Panc1 (cell line): ENCODE measurements around the gene GCK. TPM values are rescaled to one million over a fixed set of nuclear protein-coding genes. Genes with fewer than 3 reads are reported as not detected.
"Not testable (repeated sequence)": the region's sequence is repeated elsewhere in the genome, so short reads cannot be mapped to it uniquely, and the experiment has no call there.

Source experiments
- ATAC-seq: fragments of 200-7000 bp; cut with Tn5 transposase; 2 replicates; pipeline ENCODE4 v1.9.1; 2020; ENCODE audit warnings: mild to moderate bottlenecking, moderate library complexity
- BruUV-seq: library from RNA; stranded (reverse); fragments of 400-500 nt; replicated peaks from 2 replicates; lab custom pipeline; 2021; lab: Mats Ljungman, UMichigan
- CTCF ChIA-PET: fragments of 300-600 bp; sonication (Branson Sonifier 250); formaldehyde crosslinking; loops from one replicate; lab custom pipeline; 2022; ENCODE audit warnings: antibody characterized with exemption; lab: Charles Lee
- POLR2A ChIA-PET: fragments of 300-600 bp; sonication (Branson Sonifier 250); formaldehyde crosslinking; loops from one replicate; lab custom pipeline; 2022; ENCODE audit warnings: antibody characterized with exemption; lab: Charles Lee
- DNase-seq: peaks from one replicate; pipeline ENCODE4 v3.0.0-alpha.2; 2010; ENCODE audit warnings: low read depth, low spot score
- H3K27ac ChIP-seq: 2 replicates; pipeline ENCODE4 v1.5.1; 2011; ENCODE audit warnings: mild to moderate bottlenecking, low read length, inconsistent platforms
- H3K27me3 ChIP-seq: fragments of 200-500 bp; sonication (Bioruptor generic); 2 replicates; pipeline ENCODE4 v1.6.0; 2014; ENCODE audit warnings: low read length, inconsistent platforms; ENCODE audit not compliant: control insufficient read depth, insufficient read depth
- H3K36me3 ChIP-seq: fragments of 200-500 bp; sonication (Bioruptor generic); 2 replicates; pipeline ENCODE4 v1.5.1; 2014; ENCODE audit warnings: inconsistent platforms, mild to moderate bottlenecking, low read length, moderate library complexity; ENCODE audit not compliant: control insufficient read depth, insufficient read depth
- H3K4me1 ChIP-seq: 2 replicates; pipeline ENCODE4 v1.5.1; 2011; ENCODE audit warnings: inconsistent platforms, mild to moderate bottlenecking, low read length, moderate library complexity; ENCODE audit not compliant: control insufficient read depth, insufficient read depth
- H3K4me3 ChIP-seq, 2 experiments: 2 replicates each; pipeline ENCODE4 v1.5.1; 2011 to 2012; ENCODE audit warnings: low read depth in 2 of 2, low read length in 2 of 2, mild to moderate bottlenecking in 2 of 2, inconsistent platforms in 1 of 2, moderate library complexity in 1 of 2
- H3K9me3 ChIP-seq: fragments of 200-500 bp; sonication (Bioruptor generic); 2 replicates; pipeline ENCODE4 v1.5.1; 2014; ENCODE audit warnings: low read depth, mild to moderate bottlenecking, inconsistent platforms, low read length, moderate library complexity; ENCODE audit not compliant: control insufficient read depth, insufficient read depth
- POLR2AphosphoS5 ChIP-seq: IDR thresholded peaks from 2 replicates; pipeline ENCODE4 v1.6.1; 2012; ENCODE audit warnings: mild to moderate bottlenecking, low read depth, low read length, moderate library complexity
- SIN3A ChIP-seq: IDR thresholded peaks from 2 replicates; pipeline ENCODE4 v1.6.1; 2012; ENCODE audit warnings: low read depth, mild to moderate bottlenecking, low read length, moderate library complexity, borderline replicate concordance; ENCODE audit not compliant: insufficient read depth
- TCF7L2 ChIP-seq: IDR thresholded peaks from 2 replicates; pipeline ENCODE4 v1.6.1; 2011; ENCODE audit warnings: mild to moderate bottlenecking, low read depth, low read length, inconsistent platforms
- in situ Hi-C: cut with HindIII; loops from 2 replicates; pipeline ENCODE4 v1.10.0; 2016; ENCODE audit warnings: low sequenced_read_pairs, low pct_unique_long_range_greater_than_20kb
- intact Hi-C: fragments of 100-400 bp; cut with micrococcal nuclease; formaldehyde crosslinking; loops from one replicate; pipeline ENCODE4 v1.10.0; 2022; ENCODE audit not compliant: unreplicated experiment
- total RNA-seq: library from RNA; stranded (reverse); gene quantifications from one replicate; pipeline ENCODE4 v1.2.1, GENCODE V29; 2021; ENCODE audit not compliant: unreplicated experiment
- TF ChIP-seq, protein P1 (sequence below), 2 experiments: IDR thresholded peaks; 2 replicates each; pipeline ENCODE4 v1.6.1; 2011 to 2012; ENCODE audit warnings: low read depth in 2 of 2, control low read depth in 1 of 2, low read length in 1 of 2, mild to moderate bottlenecking in 1 of 2, moderate library complexity in 1 of 2; ENCODE audit not compliant: insufficient read depth in 1 of 2
- TF ChIP-seq, protein P2 (sequence below): fragments of 450-650 bp; IDR thresholded peaks from 2 replicates; pipeline ENCODE4 v1.5.1; 2017; ENCODE audit warnings: mild to moderate bottlenecking

The GCK gene
- total RNA-seq, 1 experiment from 2014 or later = 0.36 TPM

DNA sequence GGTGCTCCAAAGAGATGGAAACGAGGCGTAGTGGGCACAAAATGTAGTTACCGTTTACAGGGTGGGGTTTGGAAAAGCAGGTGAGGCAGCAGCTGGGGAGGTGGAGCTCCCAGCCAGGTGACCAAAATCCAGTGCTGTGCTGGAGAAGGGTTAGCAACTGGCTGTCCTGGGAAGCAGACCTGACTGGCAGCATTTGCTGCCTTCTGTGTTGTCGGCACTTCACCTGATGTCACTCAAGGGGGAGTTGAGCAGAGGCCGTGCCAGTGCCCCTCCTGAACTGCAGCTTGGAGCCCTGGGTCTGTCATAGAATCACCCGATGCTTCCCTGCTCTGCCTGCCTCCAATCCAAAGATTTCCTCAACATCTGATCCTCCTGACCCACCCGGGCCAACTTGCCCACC, 12.8 kb downstream of the GCK start:
- intact Hi-C loops (no loop called here), in situ Hi-C loops (no loop called here)
- no peak overlapping the region for H3K4me3 ChIP-seq
- no TSS peak for BruUV-seq
- CTCF ChIA-PET = no interaction called here
- H3K36me3 ChIP-seq = no peaks in the 10 kb centered on the region
- POLR2A ChIA-PET = no interaction called here
- H3K27ac ChIP-seq = no peak overlapping the region
- no peaks in the 10 kb centered on the region for H3K27me3 ChIP-seq
- no peak for ATAC-seq
- no peaks in the 10 kb centered on the region; the same call in 1 of the 2 replicates for H3K9me3 ChIP-seq
- H3K4me1 ChIP-seq = no peaks in the 10 kb centered on the region
- no peak for DNase-seq
- TF ChIP-seq, protein P1, sequence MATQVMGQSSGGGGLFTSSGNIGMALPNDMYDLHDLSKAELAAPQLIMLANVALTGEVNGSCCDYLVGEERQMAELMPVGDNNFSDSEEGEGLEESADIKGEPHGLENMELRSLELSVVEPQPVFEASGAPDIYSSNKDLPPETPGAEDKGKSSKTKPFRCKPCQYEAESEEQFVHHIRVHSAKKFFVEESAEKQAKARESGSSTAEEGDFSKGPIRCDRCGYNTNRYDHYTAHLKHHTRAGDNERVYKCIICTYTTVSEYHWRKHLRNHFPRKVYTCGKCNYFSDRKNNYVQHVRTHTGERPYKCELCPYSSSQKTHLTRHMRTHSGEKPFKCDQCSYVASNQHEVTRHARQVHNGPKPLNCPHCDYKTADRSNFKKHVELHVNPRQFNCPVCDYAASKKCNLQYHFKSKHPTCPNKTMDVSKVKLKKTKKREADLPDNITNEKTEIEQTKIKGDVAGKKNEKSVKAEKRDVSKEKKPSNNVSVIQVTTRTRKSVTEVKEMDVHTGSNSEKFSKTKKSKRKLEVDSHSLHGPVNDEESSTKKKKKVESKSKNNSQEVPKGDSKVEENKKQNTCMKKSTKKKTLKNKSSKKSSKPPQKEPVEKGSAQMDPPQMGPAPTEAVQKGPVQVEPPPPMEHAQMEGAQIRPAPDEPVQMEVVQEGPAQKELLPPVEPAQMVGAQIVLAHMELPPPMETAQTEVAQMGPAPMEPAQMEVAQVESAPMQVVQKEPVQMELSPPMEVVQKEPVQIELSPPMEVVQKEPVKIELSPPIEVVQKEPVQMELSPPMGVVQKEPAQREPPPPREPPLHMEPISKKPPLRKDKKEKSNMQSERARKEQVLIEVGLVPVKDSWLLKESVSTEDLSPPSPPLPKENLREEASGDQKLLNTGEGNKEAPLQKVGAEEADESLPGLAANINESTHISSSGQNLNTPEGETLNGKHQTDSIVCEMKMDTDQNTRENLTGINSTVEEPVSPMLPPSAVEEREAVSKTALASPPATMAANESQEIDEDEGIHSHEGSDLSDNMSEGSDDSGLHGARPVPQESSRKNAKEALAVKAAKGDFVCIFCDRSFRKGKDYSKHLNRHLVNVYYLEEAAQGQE (IDR thresholded peaks at IDR 0.05; ENCODE audit: insufficient read depth in 1 of 2, low read depth in 2 of 2, low read length in 1 of 2) = no peak
- TF ChIP-seq SIN3A = no peak
- no peak for TF ChIP-seq POLR2AphosphoS5
- TF ChIP-seq TCF7L2 = no peak
- TF ChIP-seq, protein P2, sequence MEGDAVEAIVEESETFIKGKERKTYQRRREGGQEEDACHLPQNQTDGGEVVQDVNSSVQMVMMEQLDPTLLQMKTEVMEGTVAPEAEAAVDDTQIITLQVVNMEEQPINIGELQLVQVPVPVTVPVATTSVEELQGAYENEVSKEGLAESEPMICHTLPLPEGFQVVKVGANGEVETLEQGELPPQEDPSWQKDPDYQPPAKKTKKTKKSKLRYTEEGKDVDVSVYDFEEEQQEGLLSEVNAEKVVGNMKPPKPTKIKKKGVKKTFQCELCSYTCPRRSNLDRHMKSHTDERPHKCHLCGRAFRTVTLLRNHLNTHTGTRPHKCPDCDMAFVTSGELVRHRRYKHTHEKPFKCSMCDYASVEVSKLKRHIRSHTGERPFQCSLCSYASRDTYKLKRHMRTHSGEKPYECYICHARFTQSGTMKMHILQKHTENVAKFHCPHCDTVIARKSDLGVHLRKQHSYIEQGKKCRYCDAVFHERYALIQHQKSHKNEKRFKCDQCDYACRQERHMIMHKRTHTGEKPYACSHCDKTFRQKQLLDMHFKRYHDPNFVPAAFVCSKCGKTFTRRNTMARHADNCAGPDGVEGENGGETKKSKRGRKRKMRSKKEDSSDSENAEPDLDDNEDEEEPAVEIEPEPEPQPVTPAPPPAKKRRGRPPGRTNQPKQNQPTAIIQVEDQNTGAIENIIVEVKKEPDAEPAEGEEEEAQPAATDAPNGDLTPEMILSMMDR = no peak

DNA sequence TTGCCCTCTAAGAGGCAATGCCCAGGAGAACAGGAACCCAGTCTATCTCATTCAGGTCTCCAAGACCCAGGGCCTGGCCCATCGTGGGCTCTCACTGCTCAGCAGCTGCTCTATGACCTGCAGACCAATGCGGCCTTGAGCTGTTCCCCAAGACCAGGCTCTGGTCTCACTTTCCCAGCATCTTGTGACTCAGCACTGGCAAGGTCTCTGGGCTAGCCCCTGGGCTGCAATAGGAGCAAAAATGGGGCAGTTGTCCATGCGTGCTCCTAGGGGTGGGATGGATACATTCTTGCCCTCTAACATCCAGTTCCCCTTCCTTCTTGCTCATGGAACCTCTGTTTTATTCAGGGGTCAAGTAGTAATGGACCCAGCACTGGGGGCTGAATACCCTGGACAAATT, 13.5 kb downstream of the GCK start:
- no peaks in the 10 kb centered on the region for H3K27me3 ChIP-seq
- ATAC-seq (no peak), DNase-seq (no peak)
- no TSS peak for BruUV-seq
- in situ Hi-C loops = no loop called here
- no peak overlapping the region for H3K4me3 ChIP-seq
- H3K36me3 ChIP-seq = no peaks in the 10 kb centered on the region
- H3K9me3 ChIP-seq = no peaks in the 10 kb centered on the region
- H3K27ac ChIP-seq = no peak overlapping the region
- H3K4me1 ChIP-seq = no peaks in the 10 kb centered on the region
- CTCF ChIA-PET = no interaction called here
- intact Hi-C loops = no loop called here
- POLR2A ChIA-PET = no interaction called here
- no peak for TF ChIP-seq POLR2AphosphoS5
- TF ChIP-seq, protein P1 (IDR thresholded peaks at IDR 0.05; ENCODE audit: insufficient read depth in 1 of 2, low read depth in 2 of 2, low read length in 1 of 2) = no peak
- no peak for TF ChIP-seq TCF7L2
- TF ChIP-seq, protein P2 = no peak
- TF ChIP-seq SIN3A = no peak

DNA sequence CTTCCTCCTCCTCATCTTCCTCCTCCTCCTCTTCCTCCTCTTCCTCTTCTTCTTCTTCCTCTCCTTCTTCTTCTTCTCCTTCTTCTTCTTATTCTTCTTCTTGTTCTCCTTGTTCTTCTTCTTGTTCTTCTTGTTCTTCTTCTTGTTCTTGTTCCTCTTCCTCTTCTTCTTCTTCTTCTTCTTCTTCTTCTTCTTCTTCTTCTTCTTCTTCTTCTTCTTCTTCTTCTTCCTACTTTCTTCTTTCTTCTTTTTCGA, 14.6 kb downstream of the GCK start:
- POLR2A ChIA-PET, H3K36me3 ChIP-seq, DNase-seq, H3K4me3 ChIP-seq, H3K4me1 ChIP-seq, H3K27ac ChIP-seq, ATAC-seq, H3K9me3 ChIP-seq, intact Hi-C loops, H3K27me3 ChIP-seq, CTCF ChIA-PET, in situ Hi-C loops, BruUV-seq: not testable (repeated sequence)
